ENCODE measurements around the gene KCMF1. TPM values are rescaled to one million over a fixed set of nuclear protein-coding genes. Genes with fewer than 3 reads are reported as not detected.

Gene KCMF1
- polyA plus RNA-seq (ENCODE audit: low read depth in 6 of 6) = 10 to 100 TPM; 19.3 to 41.3 (median 25.9) TPM

DNA sequence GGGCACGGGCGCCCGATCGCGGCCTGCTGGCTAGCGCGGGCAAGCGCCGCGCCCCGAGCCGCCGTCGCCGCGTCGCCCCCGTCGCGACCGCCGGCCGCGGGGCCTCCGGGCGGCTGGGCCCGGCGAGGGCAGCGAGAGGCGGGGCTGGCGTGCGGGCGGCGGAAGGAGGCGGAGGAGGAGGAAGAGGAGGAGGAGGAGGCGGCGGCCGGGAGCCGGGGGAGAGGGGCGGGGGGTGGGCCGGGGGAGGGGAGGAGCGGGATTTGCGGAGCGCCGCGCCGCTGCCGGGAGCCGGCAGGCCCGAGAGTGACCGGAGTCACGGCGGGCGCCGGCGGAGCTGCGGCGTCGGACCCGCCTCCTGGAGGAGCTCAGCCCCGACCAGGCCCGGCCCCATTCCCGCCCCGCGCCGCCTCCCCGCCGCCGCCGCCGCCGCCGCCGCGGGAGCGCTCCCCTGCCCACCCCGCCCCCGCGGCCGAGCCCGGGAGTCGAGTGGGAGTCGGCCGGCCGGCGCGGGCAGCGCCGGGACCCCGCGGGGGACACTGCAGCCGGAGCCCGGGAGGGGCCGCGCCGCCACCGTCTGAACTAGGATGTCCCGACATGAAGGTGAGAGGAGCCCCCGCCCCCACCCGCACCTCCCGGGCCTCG lies at the start of gene KCMF1:
KCMF1 (plus strand) TSS at position 294 of the 642 bp plus-strand sequence; CDS start at position 585, 291 bp downstream.
- Mint-ChIP-seq H3K4me1 (peaks cover 42 to 59% (median 46%) of the 10 kb centered on the region in 3 donors), H3K27ac (peak within 1 kb of the TSS; percentile 93 to 99 (median 98)), H3K36me3 (no peaks in the 10 kb centered on the region), H3K27me3 (no peaks in the 10 kb centered on the region), H3K9me3 (no peaks in the 10 kb centered on the region), H3K4me3 (peak within 1 kb of the TSS; percentile 93 to 99 (median 97))
- peak; percentile 52 to 57 for ATAC-seq (ENCODE audit: low read depth in 2 of 2)
- DNase-seq = peak; percentile 69

GRCh38 chr2:84923009-84923408 lies 48.0 kb upstream of the KCMF1 start:
- no peaks in the 10 kb centered on the region for H3K36me3 Mint-ChIP-seq
- no peak for DNase-seq
- peak overlapping the region in 1 of 6 donors; percentile 21 for H3K27ac Mint-ChIP-seq
- peak overlapping the region in 1 of 8 donors; percentile 8 for H3K4me3 Mint-ChIP-seq
- ATAC-seq (ENCODE audit: low read depth in 2 of 2) = no peak
- peaks cover 56 to 89% (median 57%) of the 10 kb centered on the region in 3 donors for H3K4me1 Mint-ChIP-seq
- H3K27me3 Mint-ChIP-seq = no peaks in the 10 kb centered on the region
- peaks cover 0 to 2% (median 0%) of the 10 kb centered on the region in 7 donors for H3K9me3 Mint-ChIP-seq

DNA sequence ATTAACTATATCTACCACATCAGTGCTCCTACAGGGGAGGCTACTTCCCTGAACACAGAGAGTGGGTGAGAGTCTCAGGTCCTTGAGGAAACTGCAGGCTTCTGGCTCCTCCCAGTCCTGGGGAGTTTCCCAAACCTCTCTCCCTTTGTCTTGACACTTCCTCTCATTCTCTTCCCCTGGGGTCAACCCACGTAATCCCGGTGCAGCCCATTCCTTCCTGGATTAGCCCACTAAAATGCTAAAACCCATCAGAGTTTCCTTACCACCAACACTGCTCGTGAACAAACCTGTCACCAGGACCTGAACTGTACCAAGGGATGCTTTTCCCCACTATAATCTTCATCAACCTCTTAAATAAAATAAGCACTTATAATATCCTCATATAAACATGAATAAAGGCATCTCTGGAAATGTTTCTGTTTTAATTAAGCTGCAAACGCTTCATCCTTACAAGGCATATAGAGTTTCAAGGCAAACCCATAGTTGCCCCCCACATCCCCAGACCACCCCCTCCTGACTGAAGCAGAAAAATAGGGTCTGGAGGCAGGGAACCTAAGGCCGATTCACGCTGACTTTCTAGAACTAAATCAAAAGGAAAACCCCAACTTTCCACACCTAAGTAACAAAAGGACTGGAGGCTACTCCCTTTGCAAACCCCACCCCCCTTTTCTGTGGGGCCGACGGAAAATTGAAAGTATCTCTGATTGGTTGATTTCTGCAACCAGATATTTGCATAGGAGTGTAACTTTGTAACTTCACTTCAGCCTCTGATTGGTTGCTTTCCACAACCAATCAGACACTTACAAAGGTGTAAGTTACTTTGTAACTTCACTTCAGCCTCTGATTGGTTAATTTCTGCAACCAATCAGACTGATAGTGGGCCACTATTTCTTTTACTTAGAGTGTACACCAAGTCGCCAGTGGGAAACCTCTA lies 46.5 kb upstream of the KCMF1 start:
- H3K4me1 Mint-ChIP-seq = peaks cover 45 to 75% (median 48%) of the 10 kb centered on the region in 3 donors
- H3K9me3 Mint-ChIP-seq = peaks cover 0 to 2% (median 0%) of the 10 kb centered on the region in 7 donors
- ATAC-seq (ENCODE audit: low read depth in 2 of 2) (peak in 1 of 2 donors; percentile 2), DNase-seq (no peak)
- H3K27me3 Mint-ChIP-seq = no peaks in the 10 kb centered on the region
- peak overlapping the region; percentile 38 to 96 (median 82) for H3K4me3 Mint-ChIP-seq
- peak overlapping the region; percentile 52 to 96 (median 76) for H3K27ac Mint-ChIP-seq
- H3K36me3 Mint-ChIP-seq = no peaks in the 10 kb centered on the region

- Mint-ChIP-seq H3K4me1 (peaks cover 36 to 66% (median 39%) of the 10 kb centered on the region in 3 donors), H3K27me3 (no peaks in the 10 kb centered on the region), H3K9me3 (peaks cover 0 to 2% (median 0%) of the 10 kb centered on the region in 7 donors), H3K27ac (peak overlapping the region; percentile 41 to 99 (median 88)), H3K36me3 (no peaks in the 10 kb centered on the region), H3K4me3 (peak overlapping the region; percentile 94 to 99 (median 97))
- DNase-seq = no peak
- ATAC-seq (ENCODE audit: low read depth in 2 of 2) = peak; percentile 0 to 2
Measured at GRCh38 chr2:84925336-84925723, 45.6 kb upstream of the KCMF1 start.

- H3K36me3 Mint-ChIP-seq = no peaks in the 10 kb centered on the region
- peak overlapping the region; percentile 82 to 99 (median 93) for H3K27ac Mint-ChIP-seq
- peak; percentile 82 to 84 for ATAC-seq (ENCODE audit: low read depth in 2 of 2)
- peaks cover 0 to 2% (median 0%) of the 10 kb centered on the region in 7 donors for H3K9me3 Mint-ChIP-seq
- H3K27me3 Mint-ChIP-seq = no peaks in the 10 kb centered on the region
- H3K4me3 Mint-ChIP-seq = peak overlapping the region; percentile 94 to 99 (median 97)
- peak; percentile 93 for DNase-seq
- peaks cover 31 to 64% (median 35%) of the 10 kb centered on the region in 3 donors for H3K4me1 Mint-ChIP-seq
Measured at GRCh38 chr2:84925724-84926376, 45.1 kb upstream of the KCMF1 start.

DNA sequence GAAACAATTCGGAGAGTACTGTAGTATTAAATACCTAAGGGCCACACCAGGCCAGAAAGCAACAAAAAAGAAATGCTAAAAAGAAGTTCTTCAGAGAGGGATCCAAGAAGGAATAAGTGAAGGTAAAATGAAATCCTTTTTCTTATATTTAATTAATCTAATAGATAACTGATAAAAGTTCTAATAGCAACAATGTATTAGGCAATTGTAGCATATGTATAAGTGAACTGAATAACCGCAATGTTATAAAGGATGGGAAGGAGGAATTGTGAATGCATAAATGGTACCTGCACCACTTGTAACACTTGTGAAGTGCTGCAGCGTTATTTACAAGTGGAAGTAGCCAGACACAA lies 43.7 kb upstream of the KCMF1 start:
- no peak for ATAC-seq (ENCODE audit: low read depth in 2 of 2)
- Mint-ChIP-seq H3K4me3 (peak overlapping the region; percentile 94 to 99 (median 97)), H3K27me3 (no peaks in the 10 kb centered on the region), H3K27ac (peak overlapping the region in 4 of 6 donors; percentile 82 to 94 (median 88)), H3K9me3 (peaks cover 0 to 2% (median 0%) of the 10 kb centered on the region in 7 donors), H3K36me3 (no peaks in the 10 kb centered on the region), H3K4me1 (peaks cover 42 to 71% (median 43%) of the 10 kb centered on the region in 3 donors)
- DNase-seq = no peak

- DNase-seq = no peak
- ATAC-seq (ENCODE audit: low read depth in 2 of 2) = no peak
- Mint-ChIP-seq H3K9me3 (no peaks in the 10 kb centered on the region), H3K36me3 (no peaks in the 10 kb centered on the region), H3K4me3 (peak overlapping the region in 4 of 8 donors; percentile 0 to 46 (median 23)), H3K27ac (peak overlapping the region; percentile 14 to 64 (median 26)), H3K4me1 (peaks cover 17 to 36% (median 24%) of the 10 kb centered on the region in 3 donors), H3K27me3 (no peaks in the 10 kb centered on the region)
Measured at GRCh38 chr2:84931384-84931821, 39.6 kb upstream of the KCMF1 start.

- Mint-ChIP-seq H3K27ac (peak overlapping the region; percentile 30 to 99 (median 78)), H3K36me3 (no peaks in the 10 kb centered on the region), H3K4me1 (peaks cover 21 to 56% (median 28%) of the 10 kb centered on the region in 3 donors), H3K9me3 (no peaks in the 10 kb centered on the region), H3K4me3 (peak overlapping the region in 5 of 8 donors; percentile 12 to 81 (median 53)), H3K27me3 (no peaks in the 10 kb centered on the region)
- DNase-seq (no peak), ATAC-seq (ENCODE audit: low read depth in 2 of 2) (no peak)
Measured at GRCh38 chr2:84938194-84938879, 32.6 kb upstream of the KCMF1 start.

DNA sequence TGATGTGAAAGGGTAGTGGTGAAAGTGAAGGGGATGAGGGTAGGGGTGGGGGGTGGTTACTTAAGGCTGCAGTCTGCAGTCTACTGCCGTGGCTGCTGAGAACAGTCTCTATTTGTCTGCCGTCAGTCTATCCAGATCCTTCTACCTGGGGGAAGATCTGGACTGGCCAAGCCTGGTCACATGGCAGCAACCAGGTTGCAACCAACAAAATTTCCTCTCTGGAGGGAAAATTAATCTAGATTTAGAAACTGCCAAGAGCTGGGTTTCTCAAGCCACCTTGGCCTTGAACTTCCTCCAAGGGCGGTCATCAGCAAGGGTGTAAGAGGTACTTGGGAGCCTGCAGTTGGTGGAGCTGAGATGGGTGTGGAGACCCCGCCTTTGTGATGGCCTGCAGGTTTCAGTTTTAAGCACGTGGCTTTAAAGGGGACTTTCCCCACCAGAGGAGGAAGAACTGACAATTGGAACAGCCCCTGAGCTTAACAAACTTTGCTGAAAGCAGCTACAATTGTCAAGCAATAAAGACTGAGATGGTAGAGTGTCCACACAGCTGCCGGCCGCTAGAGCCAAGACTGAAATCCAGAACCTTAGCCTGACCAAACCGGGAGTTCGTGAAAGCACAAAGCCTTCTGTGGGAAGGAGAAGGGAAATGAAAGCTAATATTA lies 31.4 kb upstream of the KCMF1 start:
- Mint-ChIP-seq H3K4me1 (peaks cover 28 to 67% (median 37%) of the 10 kb centered on the region in 3 donors), H3K27ac (peak overlapping the region; percentile 99 to 100 (median 99)), H3K9me3 (no peaks in the 10 kb centered on the region), H3K27me3 (no peaks in the 10 kb centered on the region), H3K4me3 (peak overlapping the region; percentile 70 to 93 (median 84)), H3K36me3 (no peaks in the 10 kb centered on the region)
- DNase-seq = peak; percentile 83
- ATAC-seq (ENCODE audit: low read depth in 2 of 2) = peak; percentile 96 to 97

GRCh38 chr2:84940088-84940470 lies 30.9 kb upstream of the KCMF1 start:
- no peak for DNase-seq
- ATAC-seq (ENCODE audit: low read depth in 2 of 2) = no peak
- Mint-ChIP-seq H3K4me1 (peaks cover 33 to 72% (median 43%) of the 10 kb centered on the region in 3 donors), H3K27me3 (no peaks in the 10 kb centered on the region), H3K9me3 (no peaks in the 10 kb centered on the region), H3K4me3 (peak overlapping the region; percentile 70 to 93 (median 84)), H3K36me3 (no peaks in the 10 kb centered on the region), H3K27ac (peak overlapping the region; percentile 99 to 100 (median 99))

- ATAC-seq (ENCODE audit: low read depth in 2 of 2) = no peak
- peak overlapping the region in 5 of 6 donors; percentile 34 to 99 (median 72) for H3K27ac Mint-ChIP-seq
- no peak for DNase-seq
- H3K9me3 Mint-ChIP-seq = no peaks in the 10 kb centered on the region
- peak overlapping the region in 1 of 8 donors; percentile 55 for H3K4me3 Mint-ChIP-seq
- no peaks in the 10 kb centered on the region for H3K36me3 Mint-ChIP-seq
- H3K4me1 Mint-ChIP-seq = peaks cover 40 to 81% (median 51%) of the 10 kb centered on the region in 3 donors
- H3K27me3 Mint-ChIP-seq = no peaks in the 10 kb centered on the region
Measured at GRCh38 chr2:84940831-84941412, 30.0 kb upstream of the KCMF1 start.

DNA sequence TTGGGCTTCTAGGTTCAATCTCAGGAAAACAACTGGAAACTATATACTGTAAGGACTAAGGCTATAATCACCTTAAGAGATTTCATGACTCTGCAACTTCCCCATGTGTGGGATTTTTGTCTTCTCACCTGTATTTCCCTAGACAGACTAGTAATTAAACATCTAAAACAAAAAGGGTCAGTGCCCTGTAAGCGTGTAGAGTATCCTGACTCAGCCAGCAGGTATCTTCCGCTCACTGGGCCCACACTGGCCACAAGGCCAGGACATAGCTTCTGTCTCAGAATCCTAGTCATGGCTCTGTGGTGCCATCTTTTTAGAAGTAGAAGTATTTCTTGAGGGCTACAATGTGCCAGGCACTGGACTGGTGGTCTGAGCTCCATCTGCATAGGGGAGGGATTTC lies 28.8 kb upstream of the KCMF1 start:
- H3K27me3 Mint-ChIP-seq = no peaks in the 10 kb centered on the region
- no peaks in the 10 kb centered on the region for H3K9me3 Mint-ChIP-seq
- H3K36me3 Mint-ChIP-seq = no peaks in the 10 kb centered on the region
- H3K4me3 Mint-ChIP-seq = peak overlapping the region in 1 of 8 donors; percentile 54
- DNase-seq (no peak), ATAC-seq (ENCODE audit: low read depth in 2 of 2) (no peak)
- H3K4me1 Mint-ChIP-seq = peaks cover 50 to 92% (median 61%) of the 10 kb centered on the region in 3 donors
- H3K27ac Mint-ChIP-seq = peak overlapping the region; percentile 50 to 95 (median 88)
